GM18870 (cell line): ENCODE results near the gene PGAP3.
"Not testable (repeated sequence)": the region's sequence is repeated elsewhere in the genome, so short reads cannot be mapped to it uniquely, and the experiment has no call there.

ENCODE experiments used
- ATAC-seq: cut with Tn5 transposase; IDR thresholded peaks from one replicate; pipeline ENCODE4 v1.9.1; 2021; ENCODE audit warnings: moderate library complexity; ENCODE audit not compliant: unreplicated experiment

The PGAP3 gene

DNA sequence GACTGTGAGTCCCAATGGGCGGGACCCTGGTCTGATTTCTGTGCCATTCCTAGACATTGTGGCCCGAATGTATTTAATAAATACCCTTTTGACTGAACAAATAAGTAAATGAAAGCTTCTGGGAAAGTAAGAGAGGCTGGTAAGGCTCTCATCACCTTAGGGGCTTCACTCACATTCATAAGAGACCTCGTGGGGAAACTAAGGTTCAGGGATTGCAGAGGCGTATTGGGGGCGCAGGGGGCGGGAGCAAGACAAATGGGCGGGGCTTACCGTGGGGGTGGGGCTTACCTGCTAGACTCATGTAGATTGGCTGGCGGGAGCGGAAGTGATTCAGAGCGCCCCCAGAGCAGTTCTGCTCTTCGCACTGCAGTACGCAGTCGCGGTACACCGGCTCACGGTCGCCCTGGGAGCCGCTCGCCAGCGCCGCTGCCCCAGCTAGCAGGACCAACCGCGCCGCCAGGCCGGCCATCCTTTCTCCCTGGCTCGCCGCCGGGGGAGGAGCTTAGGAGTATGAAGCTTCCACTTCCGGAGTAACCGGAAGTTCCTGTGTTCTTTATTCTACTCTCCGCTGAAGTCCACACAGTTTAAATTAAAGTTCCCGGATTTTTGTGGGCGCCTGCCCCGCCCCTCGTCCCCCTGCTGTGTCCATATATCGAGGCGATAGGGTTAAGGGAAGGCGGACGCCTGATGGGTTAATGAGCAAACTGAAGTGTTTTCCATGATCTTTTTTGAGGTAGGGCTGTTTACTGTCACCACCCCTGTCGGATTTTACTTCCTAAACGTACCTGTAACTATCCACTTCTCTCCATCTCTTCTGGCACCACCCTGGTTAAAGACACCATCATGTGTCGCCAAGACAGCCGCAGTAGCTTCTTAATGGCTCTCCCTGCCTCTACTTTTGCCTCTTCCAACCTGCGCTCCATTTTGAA lies at the start of gene PGAP3:
TSS of gene PGAP3 (minus strand) at position 512 of the 929 bp plus-strand sequence. CDS start at position 469, 43 bp downstream.
- peak; percentile 79 for ATAC-seq

DNA sequence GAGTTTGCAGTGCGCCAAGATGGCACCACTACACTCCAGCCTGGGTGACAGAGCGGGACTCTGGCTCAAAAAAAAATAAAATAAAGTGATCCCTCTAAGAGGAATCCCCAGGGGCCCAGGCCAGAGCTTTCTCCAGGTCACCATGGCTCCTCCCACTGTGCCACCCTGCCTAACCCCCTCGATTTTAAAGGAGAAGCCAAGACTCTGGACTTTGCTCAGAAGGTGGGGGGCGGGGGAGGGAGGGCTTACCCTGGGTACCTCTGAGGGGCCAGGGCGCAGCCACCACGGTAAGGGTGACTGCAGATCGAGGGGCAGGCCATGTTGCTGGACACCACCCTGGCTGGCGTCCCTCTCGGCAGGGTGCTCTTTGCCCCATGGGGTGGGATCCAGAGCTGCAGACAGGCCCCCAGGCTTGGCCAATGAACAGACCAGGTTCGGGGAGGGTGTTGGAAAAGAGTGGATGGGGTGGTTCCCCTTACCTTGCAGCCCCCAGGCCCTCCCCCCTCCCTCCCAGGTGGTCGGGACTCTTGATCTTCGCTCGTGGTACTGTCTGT lies 49.4 kb upstream of the PGAP3 start:
- no peak for ATAC-seq

DNA sequence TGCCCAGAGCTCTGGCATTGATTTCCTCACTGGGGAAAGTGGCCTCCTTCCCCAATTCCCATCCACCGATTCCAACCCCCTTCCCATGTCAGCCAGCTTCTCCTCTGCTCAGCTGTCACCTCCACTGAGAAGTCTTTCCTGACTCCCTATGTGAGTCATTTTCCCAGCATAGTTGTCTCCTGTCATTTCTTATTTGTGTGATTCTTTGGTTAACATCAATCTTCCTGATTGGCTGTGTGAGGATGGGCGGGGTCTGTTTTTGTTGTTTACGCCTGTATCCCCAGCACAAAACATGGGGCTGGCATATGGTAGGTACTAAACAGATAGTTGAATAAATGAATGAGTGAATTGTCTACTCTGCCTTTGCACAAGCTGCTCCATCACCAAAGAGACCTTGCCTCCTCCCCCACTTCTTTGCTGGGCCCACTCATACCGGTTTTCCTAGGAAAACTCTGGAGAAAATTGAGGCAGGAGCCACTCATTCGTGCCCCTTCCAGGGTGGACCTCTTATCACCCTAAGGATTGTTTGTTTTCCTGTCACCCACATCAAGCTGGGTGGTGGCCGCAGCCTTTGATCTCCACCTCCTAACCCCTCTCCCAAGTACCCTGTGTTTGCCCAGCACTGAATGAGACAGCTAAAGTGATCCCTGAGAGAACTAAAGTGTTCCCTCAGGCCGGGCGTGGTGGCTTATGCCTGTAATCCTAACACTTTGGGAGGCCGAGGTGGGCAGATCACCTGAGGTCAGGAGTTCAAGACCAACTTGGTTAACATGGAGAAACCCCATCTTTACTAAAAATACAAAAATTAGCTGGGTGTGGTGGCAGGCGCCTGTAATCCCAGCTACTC lies 48.7 kb upstream of the PGAP3 start:
- ATAC-seq = no peak

DNA sequence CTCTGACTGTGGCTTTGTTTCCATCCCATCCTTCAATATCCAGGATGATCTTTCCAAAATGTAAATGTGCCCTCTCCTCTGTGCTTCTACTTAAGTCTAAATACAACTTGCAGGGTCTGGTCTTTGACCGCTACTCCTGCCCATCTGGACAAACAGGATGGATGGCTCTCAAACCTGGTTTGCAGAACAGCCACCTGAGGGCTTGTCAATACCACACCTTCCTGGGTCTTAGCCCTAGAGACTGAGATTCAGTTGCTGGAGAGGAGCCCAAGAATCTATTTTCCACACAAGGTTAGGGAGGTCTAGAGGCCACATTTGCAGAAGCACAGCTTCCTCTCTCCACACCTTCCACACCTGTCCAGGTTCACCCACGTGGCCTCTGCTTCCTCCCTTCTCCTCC lies 48.0 kb upstream of the PGAP3 start:
- no peak for ATAC-seq

DNA sequence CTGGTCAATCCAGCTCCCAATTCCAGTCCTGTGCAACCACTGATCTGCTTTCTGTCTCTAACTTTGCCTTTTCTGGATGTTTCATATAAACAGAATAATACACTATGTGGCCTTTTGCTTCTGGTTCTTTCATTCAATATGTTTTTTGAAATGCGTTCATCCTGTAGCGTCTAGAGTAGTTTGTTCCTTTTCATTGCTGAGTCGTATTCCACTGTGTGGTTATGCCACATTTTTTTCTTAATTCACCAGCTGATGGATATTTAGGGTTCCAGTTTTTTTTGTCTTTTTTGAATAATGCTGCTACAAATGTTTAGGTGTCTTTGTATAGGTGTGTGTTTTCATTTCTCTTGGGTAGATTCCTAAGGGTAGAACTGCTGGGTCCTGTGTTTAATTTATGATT lies 44.7 kb upstream of the PGAP3 start:
- no peak for ATAC-seq

GRCh38 chr17:39730095-39730921 lies 42.5 kb upstream of the PGAP3 start, which contains the start of gene MIEN1:
Gene MIEN1, minus strand, starts transcription at chr17:39730532. Its CDS starts 37 bp downstream, at chr17:39730495.
- no peak for ATAC-seq

DNA sequence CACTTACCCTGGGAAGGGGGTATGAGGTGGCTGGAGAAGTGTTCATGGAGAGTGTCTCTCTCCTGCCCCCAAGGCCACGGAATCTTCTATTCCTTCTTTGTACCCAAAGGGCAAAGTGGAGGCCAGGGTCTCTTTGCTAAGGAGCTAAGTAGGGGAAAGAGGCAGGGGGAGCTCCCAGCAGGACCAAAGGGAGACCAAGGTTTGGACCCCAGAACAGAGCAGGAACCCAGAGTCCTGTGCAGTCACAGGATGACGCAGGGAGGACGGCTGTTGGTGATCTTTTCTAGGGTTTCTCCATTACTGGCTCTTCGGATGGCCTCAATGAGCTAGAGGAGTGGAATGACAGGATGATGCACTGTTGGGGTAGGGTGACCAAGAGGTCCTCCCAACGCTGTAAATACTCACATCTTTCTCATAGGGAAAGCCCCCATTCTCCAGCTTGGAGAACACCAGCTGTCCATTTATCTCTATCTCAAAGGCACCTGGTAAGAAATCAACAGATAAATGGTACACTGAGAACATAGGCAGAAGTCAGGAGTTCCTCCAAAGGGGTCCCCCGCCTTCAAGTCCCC lies 41.5 kb upstream of the PGAP3 start:
- no peak for ATAC-seq

DNA sequence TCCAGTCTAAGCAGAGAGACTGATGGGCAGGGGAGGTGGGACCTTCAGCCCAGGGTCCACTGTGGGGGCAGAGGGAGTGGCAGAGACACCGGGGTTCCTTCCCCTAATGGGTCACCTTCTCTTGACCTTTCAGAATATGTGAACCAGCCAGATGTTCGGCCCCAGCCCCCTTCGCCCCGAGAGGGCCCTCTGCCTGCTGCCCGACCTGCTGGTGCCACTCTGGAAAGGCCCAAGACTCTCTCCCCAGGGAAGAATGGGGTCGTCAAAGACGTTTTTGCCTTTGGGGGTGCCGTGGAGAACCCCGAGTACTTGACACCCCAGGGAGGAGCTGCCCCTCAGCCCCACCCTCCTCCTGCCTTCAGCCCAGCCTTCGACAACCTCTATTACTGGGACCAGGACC lies 39.7 kb upstream of the PGAP3 start:
- no peak for ATAC-seq

- ATAC-seq = no peak
Measured at GRCh38 chr17:39726617-39727016, 38.8 kb upstream of the PGAP3 start.

GRCh38 chr17:39725923-39726322 lies 38.1 kb upstream of the PGAP3 start:
- ATAC-seq = not testable (repeated sequence)

- ATAC-seq = no peak
Measured at GRCh38 chr17:39724731-39725130, 36.9 kb upstream of the PGAP3 start.

- no peak for ATAC-seq
Measured at GRCh38 chr17:39722965-39723848, 35.4 kb upstream of the PGAP3 start.

- ATAC-seq = no peak
Measured at GRCh38 chr17:39722104-39722503, 34.2 kb upstream of the PGAP3 start.

DNA sequence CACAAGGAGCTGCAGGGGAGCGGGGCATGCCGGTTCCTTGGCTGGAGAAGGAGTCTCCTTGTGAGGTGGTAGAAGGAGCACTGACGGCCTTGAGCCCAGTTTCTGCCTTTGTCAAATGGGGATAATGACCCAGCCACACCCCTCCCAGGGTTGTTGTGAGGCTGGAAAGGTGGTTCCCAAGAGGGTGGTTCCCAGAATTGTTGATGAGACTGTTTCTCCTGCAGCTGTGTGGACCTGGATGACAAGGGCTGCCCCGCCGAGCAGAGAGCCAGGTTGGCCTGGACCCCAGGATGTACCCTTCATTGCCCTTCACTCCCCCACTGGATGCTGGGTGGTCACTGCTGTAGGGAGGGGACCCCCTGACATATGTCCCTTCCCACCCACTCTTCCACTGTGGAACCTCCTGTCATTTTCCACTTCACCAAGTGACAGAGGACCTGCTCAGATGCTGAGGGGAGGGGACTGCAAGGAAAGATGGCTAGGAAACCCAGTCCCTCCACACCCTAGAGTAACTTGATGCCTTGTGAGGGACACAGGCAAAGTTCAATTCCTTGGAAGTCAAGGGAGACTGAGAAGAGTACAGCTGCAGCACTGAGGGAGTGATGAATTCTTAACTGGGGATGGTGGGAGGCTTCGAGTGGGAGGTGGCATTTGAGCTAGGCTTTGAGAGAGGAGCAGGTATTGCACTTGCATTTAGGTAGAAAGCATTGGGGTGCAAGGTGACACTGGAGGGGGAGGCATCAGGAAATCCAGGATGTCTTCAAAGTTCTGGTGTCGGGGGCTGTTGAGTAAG lies 31.9 kb upstream of the PGAP3 start:
- ATAC-seq = no peak

DNA sequence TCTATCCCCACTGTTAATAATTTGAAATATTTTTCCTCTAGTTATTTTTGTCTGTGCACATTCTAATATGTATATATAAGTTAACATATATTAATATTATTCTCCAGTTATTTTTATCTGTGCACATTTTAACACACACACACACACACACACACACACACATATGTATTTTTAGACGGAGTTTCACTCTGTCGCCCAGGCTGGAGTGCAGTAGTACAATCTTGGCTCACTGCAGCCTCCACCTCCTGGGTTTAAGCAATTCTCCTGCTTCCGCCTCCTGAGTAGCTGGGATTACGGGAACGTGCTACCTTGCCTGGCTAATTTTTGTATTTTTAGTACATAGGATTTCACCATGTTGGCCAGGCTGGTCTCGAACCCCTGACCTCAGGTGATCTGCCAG lies 29.8 kb upstream of the PGAP3 start:
- no peak for ATAC-seq

DNA sequence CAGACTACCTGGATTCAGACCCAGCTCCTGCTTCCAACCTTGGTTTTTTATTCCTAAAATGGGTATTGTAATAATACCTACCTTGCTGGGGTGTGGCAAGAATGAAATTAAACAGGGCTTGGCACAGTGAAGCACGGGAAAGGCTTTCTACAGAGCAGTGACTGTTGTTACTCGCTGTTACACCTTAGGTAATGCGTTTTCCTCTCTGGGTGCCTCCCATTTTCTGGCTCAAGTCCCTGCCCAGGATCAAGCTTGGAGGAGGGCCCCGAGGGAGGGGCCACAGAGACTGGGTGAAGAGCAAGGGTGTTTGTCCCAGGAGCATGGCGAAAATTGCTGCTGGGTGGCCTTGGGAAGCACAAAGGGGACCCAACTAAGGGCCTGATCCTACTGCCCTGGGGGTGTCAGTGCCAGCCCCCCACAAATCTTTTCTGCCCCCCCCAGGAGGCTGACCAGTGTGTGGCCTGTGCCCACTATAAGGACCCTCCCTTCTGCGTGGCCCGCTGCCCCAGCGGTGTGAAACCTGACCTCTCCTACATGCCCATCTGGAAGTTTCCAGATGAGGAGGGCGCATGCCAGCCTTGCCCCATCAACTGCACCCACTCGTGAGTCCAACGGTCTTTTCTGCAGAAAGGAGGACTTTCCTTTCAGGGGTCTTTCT lies 29.2 kb upstream of the PGAP3 start:
- no peak for ATAC-seq

- ATAC-seq = no peak
Measured at GRCh38 chr17:39716073-39716818, 28.4 kb upstream of the PGAP3 start.
